ENCODE data around the gene SRP19. TPM values are rescaled to one million over a fixed set of nuclear protein-coding genes. Genes with fewer than 3 reads are reported as not detected.

SRP19 gene
- total RNA-seq, 2 experiments from 2014 or later: 51.2 to 56.6 TPM

Other genes with a start within 250 kb of the SRP19 start
- gene APC, start 123.4 kb upstream of the SRP19 start, total RNA-seq: 10 to 100 TPM; 21.5 to 24.5 TPM
- gene REEP5, start 60.9 kb downstream of the SRP19 start, total RNA-seq: 10 to 100 TPM; 77.6 to 85.0 TPM
- gene DCP2, start 115.5 kb downstream of the SRP19 start, total RNA-seq: 100 to 1,000 TPM; 119 to 128 TPM